ENCODE results near the gene CELA2B.
A peak's percentile ranks its signal among the peaks of the same experiment; 100 is the strongest.
"Not testable (repeated sequence)": the region's sequence is repeated elsewhere in the genome, so short reads cannot be mapped to it uniquely, and the experiment has no call there.

The CELA2B gene

GRCh38 chr1:15508700-15509487 is 33.0 kb downstream of the CELA2B start:
- H3K4me3 ChIP-seq (ENCODE audit: low read depth in 1 of 2, low read length in 1 of 2) = no peak overlapping the region
- H3K4me1 ChIP-seq (ENCODE audit: control insufficient read depth in 1 of 2, insufficient read depth in 1 of 2, low read depth in 1 of 2, low read length in 1 of 2) = no peaks in the 10 kb centered on the region
- no peaks in the 10 kb centered on the region for H3K9me3 ChIP-seq
- TF ChIP-seq CTCF (IDR thresholded peaks at IDR 0.05) = no peak
- H3K27me3 ChIP-seq = no peaks in the 10 kb centered on the region
- H3K27ac ChIP-seq = no peak overlapping the region
- H3K36me3 ChIP-seq = peaks cover 55% of the 10 kb centered on the region

- peaks cover 2 to 3% of the 10 kb centered on the region in 2 experiments for H3K4me1 ChIP-seq (ENCODE audit: control insufficient read depth in 1 of 2, insufficient read depth in 1 of 2, low read depth in 1 of 2, low read length in 1 of 2)
- H3K4me3 ChIP-seq (ENCODE audit: low read depth in 1 of 2, low read length in 1 of 2) = no peak overlapping the region
- H3K27ac ChIP-seq = no peak overlapping the region
- H3K9me3 ChIP-seq = no peaks in the 10 kb centered on the region
- peaks cover 48% of the 10 kb centered on the region for H3K36me3 ChIP-seq
- no peaks in the 10 kb centered on the region for H3K27me3 ChIP-seq
- no peak for TF ChIP-seq CTCF (IDR thresholded peaks at IDR 0.05)
Observed at GRCh38 chr1:15509586-15509985, 33.7 kb downstream of the CELA2B start.

GRCh38 chr1:15510611-15511405 is 34.9 kb downstream of the CELA2B start:
- no peaks in the 10 kb centered on the region for H3K27me3 ChIP-seq
- no peak overlapping the region for H3K4me3 ChIP-seq (ENCODE audit: low read depth in 1 of 2, low read length in 1 of 2)
- no peak for TF ChIP-seq CTCF (IDR thresholded peaks at IDR 0.05)
- peaks cover 13 to 14% of the 10 kb centered on the region in 2 experiments for H3K4me1 ChIP-seq (ENCODE audit: control insufficient read depth in 1 of 2, insufficient read depth in 1 of 2, low read depth in 1 of 2, low read length in 1 of 2)
- H3K27ac ChIP-seq = no peak overlapping the region
- H3K36me3 ChIP-seq = peaks cover 35% of the 10 kb centered on the region
- H3K9me3 ChIP-seq = no peaks in the 10 kb centered on the region

GRCh38 chr1:15513192-15513591 is 37.3 kb downstream of the CELA2B start:
- no peaks in the 10 kb centered on the region for H3K9me3 ChIP-seq
- no peak overlapping the region for H3K4me3 ChIP-seq (ENCODE audit: low read depth in 1 of 2, low read length in 1 of 2)
- TF ChIP-seq CTCF (IDR thresholded peaks at IDR 0.05) = no peak
- no peak overlapping the region for H3K27ac ChIP-seq
- peaks cover 35% of the 10 kb centered on the region for H3K36me3 ChIP-seq
- no peaks in the 10 kb centered on the region for H3K27me3 ChIP-seq
- peaks cover 13 to 14% of the 10 kb centered on the region in 2 experiments for H3K4me1 ChIP-seq (ENCODE audit: control insufficient read depth in 1 of 2, insufficient read depth in 1 of 2, low read depth in 1 of 2, low read length in 1 of 2)

- no peak for TF ChIP-seq CTCF (IDR thresholded peaks at IDR 0.05)
- peaks cover 13 to 14% of the 10 kb centered on the region in 2 experiments for H3K4me1 ChIP-seq (ENCODE audit: control insufficient read depth in 1 of 2, insufficient read depth in 1 of 2, low read depth in 1 of 2, low read length in 1 of 2)
Observed at GRCh38 chr1:15513919-15514318, 38.0 kb downstream of the CELA2B start.

GRCh38 chr1:15514557-15514956 is 38.7 kb downstream of the CELA2B start:
- not testable (repeated sequence) for H3K27me3 ChIP-seq; H3K9me3 ChIP-seq; H3K4me3 ChIP-seq (ENCODE audit: low read depth in 1 of 2, low read length in 1 of 2)
- peaks cover 35% of the 10 kb centered on the region for H3K36me3 ChIP-seq
- H3K4me1 ChIP-seq (ENCODE audit: control insufficient read depth in 1 of 2, insufficient read depth in 1 of 2, low read depth in 1 of 2, low read length in 1 of 2) = peaks cover 13 to 14% of the 10 kb centered on the region in 2 experiments
- peak overlapping the region; percentile 79 for H3K27ac ChIP-seq

More at GRCh38 chr1:15513919-15514318, 38.0 kb downstream of the CELA2B start:
- Histone ChIP-seq H3K27me3 (no peaks in the 10 kb centered on the region), H3K9me3 (no peaks in the 10 kb centered on the region), H3K4me3 (ENCODE audit: low read depth in 1 of 2, low read length in 1 of 2) (no peak overlapping the region), H3K27ac (no peak overlapping the region), H3K36me3 (peaks cover 35% of the 10 kb centered on the region)
